Gastroesophageal sphincter (tissue), 4 donors: Measurements from ENCODE around the gene KMT2B. TPM values are rescaled to one million over a fixed set of nuclear protein-coding genes. Genes with fewer than 3 reads are reported as not detected.
A peak's percentile ranks its signal among the peaks of the same experiment; 100 is the strongest.

ENCODE experiments used
- ATAC-seq: fragments of 150-250 bp; one replicate; pipeline ENCODE4 v1.9.1; 2016; ENCODE audit warnings: mild to moderate bottlenecking, moderate library complexity
- H3K27ac ChIP-seq, 4 donors: fragments of 200-600 bp; sonication (generic) in 3 of 4; 1 replicate in 3 of 4; 2 replicates in 1 of 4; pipeline ENCODE4 v1.5.1; 2016 to 2019
- H3K27me3 ChIP-seq: fragments of 200-600 bp; sonication (generic); one replicate; pipeline ENCODE4 v1.5.1; 2019
- H3K36me3 ChIP-seq, 2 donors: fragments of 200-600 bp; sonication (generic); one replicate each; pipeline ENCODE4 v1.5.1; 2019; ENCODE audit warnings: control low read depth in 1 of 2
- H3K4me1 ChIP-seq, 3 donors: fragments of 200-600 bp; sonication (generic); 1 replicate in 2 of 3; 2 replicates in 1 of 3; pipeline ENCODE4 v1.5.1; 2016 to 2019; ENCODE audit warnings: control low read depth in 2 of 3
- H3K4me3 ChIP-seq, 2 donors: fragments of 200-600 bp; sonication (generic); one replicate each; pipeline ENCODE4 v1.5.1; 2019; ENCODE audit warnings: mild to moderate bottlenecking in 1 of 2, moderate library complexity in 1 of 2
- H3K9me3 ChIP-seq, 3 donors: fragments of 200-600 bp; sonication (generic); one replicate each; pipeline ENCODE4 v1.5.1; 2017 to 2019; ENCODE audit warnings: control low read depth in 2 of 3
- EP300 ChIP-seq: sonication (generic); formaldehyde crosslinking; IDR thresholded peaks from one replicate; pipeline ENCODE4 v1.6.1; 2017; ENCODE audit warnings: antibody characterized with exemption, mild to moderate bottlenecking
- POLR2A ChIP-seq, 2 donors: fragments of 450-650 bp; IDR thresholded peaks; one replicate each; pipeline ENCODE4 v1.6.1; 2017; ENCODE audit warnings: antibody characterized with exemption in 2 of 2, mild to moderate bottlenecking in 2 of 2, moderate library complexity in 1 of 2
- POLR2AphosphoS5 ChIP-seq: sonication (generic); formaldehyde crosslinking; IDR thresholded peaks from one replicate; pipeline ENCODE4 v1.6.1; 2017; ENCODE audit warnings: antibody characterized with exemption
- WGBS, 2 donors: methylation state at CpG; one replicate each; pipeline ENCODE4 v1.1.5; 2018; ENCODE audit warnings: low coverage in 1 of 2; 5-methylcytosine and 5-hydroxymethylcytosine counted together
- total RNA-seq, 4 donors: library from RNA; depleted of rRNA; stranded (reverse); fragments of >200 nt; gene quantifications; one replicate each; pipeline ENCODE4 v1.1.0, GENCODE V29; 2016
- TF ChIP-seq, protein P1 (sequence below), 4 experiments: fragments of 200-600 bp in 2 of 4; fragments of 450-650 bp in 2 of 4; sonication (generic) in 1 of 4; IDR thresholded peaks; one replicate each; pipeline ENCODE4 v1.5.1; 2017 to 2019; ENCODE audit warnings: antibody characterized with exemption in 4 of 4, mild to moderate bottlenecking in 2 of 4, moderate library complexity in 2 of 4

KMT2B gene
- total RNA-seq, 4 donors from 2014 or later = 7.7 to 27.0 (median 17.5) TPM

- 0 to 1% methylated on average over 2 to 13 of the region's 63 CpGs for WGBS, 2 donors
- peaks cover 0 to 53% of the 10 kb centered on the region in 2 donors for H3K36me3 ChIP-seq
Observed at GRCh38 chr19:35740423-35741202, 22.8 kb downstream of the KMT2B start.

DNA sequence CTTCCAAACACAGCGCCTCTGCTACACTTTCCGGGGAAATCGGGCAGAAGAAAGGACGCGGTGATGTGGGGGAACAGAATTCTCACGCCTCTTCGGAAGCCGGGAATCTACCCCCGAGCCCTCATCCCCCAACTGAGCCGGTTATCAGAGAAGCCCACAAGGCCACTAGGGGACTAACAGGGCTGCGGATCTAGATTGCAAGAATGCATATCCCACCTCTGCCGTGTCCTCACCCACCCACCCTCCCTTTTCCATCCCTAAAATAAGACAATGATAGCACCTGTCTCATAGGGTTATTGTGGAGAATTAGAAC lies 23.4 kb downstream of the KMT2B start:
- Histone ChIP-seq H3K4me1 (peaks cover 0 to 53% (median 19%) of the 10 kb centered on the region in 3 donors), H3K27ac (peak overlapping the region; percentile 54 to 91 (median 87)), H3K36me3 (peaks cover 0 to 47% of the 10 kb centered on the region in 2 donors), H3K9me3 (no peaks in the 10 kb centered on the region), H3K27me3 (no peaks in the 10 kb centered on the region), H3K4me3 (peak overlapping the region; percentile 39 to 60)
- TF ChIP-seq, protein P1, sequence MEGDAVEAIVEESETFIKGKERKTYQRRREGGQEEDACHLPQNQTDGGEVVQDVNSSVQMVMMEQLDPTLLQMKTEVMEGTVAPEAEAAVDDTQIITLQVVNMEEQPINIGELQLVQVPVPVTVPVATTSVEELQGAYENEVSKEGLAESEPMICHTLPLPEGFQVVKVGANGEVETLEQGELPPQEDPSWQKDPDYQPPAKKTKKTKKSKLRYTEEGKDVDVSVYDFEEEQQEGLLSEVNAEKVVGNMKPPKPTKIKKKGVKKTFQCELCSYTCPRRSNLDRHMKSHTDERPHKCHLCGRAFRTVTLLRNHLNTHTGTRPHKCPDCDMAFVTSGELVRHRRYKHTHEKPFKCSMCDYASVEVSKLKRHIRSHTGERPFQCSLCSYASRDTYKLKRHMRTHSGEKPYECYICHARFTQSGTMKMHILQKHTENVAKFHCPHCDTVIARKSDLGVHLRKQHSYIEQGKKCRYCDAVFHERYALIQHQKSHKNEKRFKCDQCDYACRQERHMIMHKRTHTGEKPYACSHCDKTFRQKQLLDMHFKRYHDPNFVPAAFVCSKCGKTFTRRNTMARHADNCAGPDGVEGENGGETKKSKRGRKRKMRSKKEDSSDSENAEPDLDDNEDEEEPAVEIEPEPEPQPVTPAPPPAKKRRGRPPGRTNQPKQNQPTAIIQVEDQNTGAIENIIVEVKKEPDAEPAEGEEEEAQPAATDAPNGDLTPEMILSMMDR (IDR thresholded peaks at IDR 0.05) = no peak
- TF ChIP-seq EP300 = no peak
- no peak for TF ChIP-seq POLR2AphosphoS5
- TF ChIP-seq POLR2A (IDR thresholded peaks at IDR 0.05) = no peak
- no peak for ATAC-seq
- 20% methylated on average over 1 of the region's 12 CpGs; no CpG with 5 or more reads in 1 of the 2 donors for WGBS, 2 donors

More at GRCh38 chr19:35740423-35741202, 22.8 kb downstream of the KMT2B start:
- no peaks in the 10 kb centered on the region for H3K27me3 ChIP-seq
- peak overlapping the region; percentile 39 to 60 for H3K4me3 ChIP-seq
- no peak for TF ChIP-seq EP300
- peak; percentile 31 to 39 for TF ChIP-seq POLR2A (IDR thresholded peaks at IDR 0.05)
- TF ChIP-seq, protein P1 (IDR thresholded peaks at IDR 0.05) = peak in 2 of 4 experiments; percentile 29 to 38
- TF ChIP-seq POLR2AphosphoS5 = peak; percentile 90
- peak overlapping the region; percentile 54 to 91 (median 87) for H3K27ac ChIP-seq
- ATAC-seq = peak; percentile 88
- peaks cover 0 to 48% (median 15%) of the 10 kb centered on the region in 3 donors for H3K4me1 ChIP-seq
- no peaks in the 10 kb centered on the region for H3K9me3 ChIP-seq

GRCh38 chr19:35742121-35742724 lies 24.4 kb downstream of the KMT2B start, which contains the start of gene IGFLR1:
Gene IGFLR1 (minus strand): TSS chr19:35742452. CDS start chr19:35741180, 1,272 bp downstream.
- Histone ChIP-seq H3K27ac (peak within 1 kb of the TSS; percentile 54 to 91 (median 87)), H3K27me3 (no peaks in the 10 kb centered on the region), H3K9me3 (no peaks in the 10 kb centered on the region), H3K4me3 (peak within 1 kb of the TSS in 1 of 2 donors; percentile 60), H3K36me3 (peaks cover 0 to 40% of the 10 kb centered on the region in 2 donors), H3K4me1 (peaks cover 0 to 63% (median 24%) of the 10 kb centered on the region in 3 donors)
- TF ChIP-seq POLR2AphosphoS5 = no peak
- TF ChIP-seq, protein P1 (IDR thresholded peaks at IDR 0.05) = no peak
- no peak for TF ChIP-seq POLR2A (IDR thresholded peaks at IDR 0.05)
- TF ChIP-seq EP300 = no peak
- no peak for ATAC-seq
- 65 to 79% methylated on average over 2 to 6 of the region's 9 CpGs for WGBS, 2 donors

DNA sequence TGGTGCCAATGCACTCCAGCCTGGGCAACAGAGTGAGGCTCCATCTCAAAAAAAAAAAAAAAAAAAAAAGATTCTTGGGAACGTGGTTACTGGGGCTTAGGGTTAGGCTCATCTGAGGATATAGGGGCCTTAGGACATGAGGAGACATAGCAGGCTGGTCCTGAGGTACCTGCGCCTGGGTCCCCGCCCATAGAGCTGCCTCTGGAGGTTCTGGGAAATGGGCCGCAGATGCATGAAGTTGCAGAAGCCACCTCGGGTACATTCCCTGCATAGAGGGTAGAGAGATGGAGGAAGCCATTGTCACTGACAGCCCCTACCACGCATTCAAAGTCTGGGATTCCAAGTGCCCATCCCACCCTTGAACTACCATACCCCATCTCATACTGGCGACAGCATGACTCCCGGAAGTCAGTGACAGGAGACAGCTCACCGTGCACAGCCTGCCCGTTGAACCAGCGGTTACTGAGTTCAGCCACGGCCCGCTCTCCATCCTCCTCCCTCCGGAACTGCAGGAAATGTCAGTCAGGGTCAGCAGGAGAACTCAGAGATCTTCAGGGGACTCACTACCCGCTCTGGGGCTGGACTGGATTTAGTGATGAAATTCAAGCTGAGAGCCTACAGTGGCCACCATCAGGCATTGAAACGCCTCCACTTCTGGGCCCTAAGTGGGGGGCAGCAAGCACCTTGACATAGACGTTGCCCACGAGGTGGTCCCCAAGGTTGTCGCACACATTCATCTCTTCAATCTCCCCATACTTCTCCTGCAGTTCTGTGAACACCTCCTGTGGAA lies 26.0 kb downstream of the KMT2B start:
- H3K4me3 ChIP-seq = peak overlapping the region in 1 of 2 donors; percentile 86
- TF ChIP-seq POLR2AphosphoS5 = no peak
- peak overlapping the region in 3 of 4 donors; percentile 100 for H3K27ac ChIP-seq
- ATAC-seq = no peak
- H3K4me1 ChIP-seq = peaks cover 0 to 74% (median 24%) of the 10 kb centered on the region in 3 donors
- whole genome bisulfite sequencing, 2 donors = 87 to 91% methylated on average over 4 to 5 of the region's 19 CpGs
- H3K36me3 ChIP-seq = peaks cover 0 to 24% of the 10 kb centered on the region in 2 donors
- no peaks in the 10 kb centered on the region for H3K27me3 ChIP-seq
- H3K9me3 ChIP-seq = no peaks in the 10 kb centered on the region
